Measurements from ENCODE around the gene CALHM2.
A peak's percentile ranks its signal among the peaks of the same experiment; 100 is the strongest.
"Not testable (repeated sequence)": the region's sequence is repeated elsewhere in the genome, so short reads cannot be mapped to it uniquely, and the experiment has no call there.

Gene CALHM2

DNA sequence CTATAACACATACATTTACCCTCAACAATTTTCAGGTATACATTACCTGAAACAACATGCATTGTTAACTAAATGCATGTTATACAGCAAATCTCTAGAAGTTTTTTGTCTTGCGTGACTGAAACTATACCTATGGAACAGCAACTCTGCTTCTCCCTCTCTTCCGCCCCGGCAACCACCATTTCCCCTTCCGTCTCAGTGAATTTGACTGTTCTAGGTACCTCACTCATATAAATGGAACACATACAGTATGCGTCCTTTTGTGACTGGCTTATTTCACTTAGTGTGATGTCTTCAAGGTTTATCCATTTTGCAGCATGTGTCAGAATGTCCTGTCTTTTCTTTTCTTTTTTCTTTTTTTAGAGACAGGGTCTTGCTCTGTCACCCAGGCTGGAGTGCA is 22.5 kb downstream of the CALHM2 start:
- H3K36me3 ChIP-seq (ENCODE audit: insufficient read depth, low read length), result peaks cover 52% of the 10 kb centered on the region

DNA sequence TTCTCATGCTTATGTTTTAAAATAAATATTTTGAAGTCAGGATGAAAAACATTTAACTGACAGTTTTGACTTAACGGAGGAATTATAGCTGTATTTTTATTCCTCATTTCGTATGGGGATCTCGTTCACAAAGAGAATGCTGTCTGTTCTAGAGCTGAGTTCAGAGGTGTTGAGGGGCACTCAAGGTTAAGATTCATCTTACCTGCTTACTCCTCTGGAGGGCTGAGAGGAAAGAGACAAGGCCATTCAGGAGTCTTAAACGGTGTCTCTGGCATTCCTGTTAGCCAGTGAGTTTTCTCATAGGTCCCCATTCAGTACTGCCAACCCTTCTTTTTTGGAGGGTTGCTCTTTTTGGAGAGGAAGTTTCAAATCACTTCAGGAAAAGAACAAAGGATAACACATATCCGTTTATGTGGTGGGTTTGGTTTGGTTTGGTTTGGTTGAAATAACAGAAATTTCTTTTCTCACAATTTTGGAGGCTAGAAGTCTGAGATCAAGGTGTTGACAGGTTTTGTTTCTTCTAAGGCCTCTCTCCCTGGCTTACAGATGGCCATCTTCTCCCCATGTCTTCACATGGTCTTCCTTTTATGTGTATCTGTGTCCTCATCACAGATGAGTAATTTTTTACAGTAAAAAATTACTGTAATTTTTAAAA is 23.1 kb downstream of the CALHM2 start:
- Histone ChIP-seq H3K4me1 (ENCODE audit: insufficient read depth, low read length) (no peaks in the 10 kb centered on the region), H3K27ac (ENCODE audit: low read depth, low read length) (no peak overlapping the region), H3K9ac (ENCODE audit: low read length) (no peak overlapping the region), H3K9me3 (ENCODE audit: low read length) (no peaks in the 10 kb centered on the region), H3K4me3 (ENCODE audit: low read depth in 1 of 2, low read length in 2 of 2) (no peak overlapping the region), H3K36me3 (ENCODE audit: insufficient read depth, low read length) (peaks cover 52% of the 10 kb centered on the region), H3K27me3 (ENCODE audit: control insufficient read depth in 1 of 2, insufficient read depth in 2 of 2, low read length in 2 of 2) (no peaks in the 10 kb centered on the region)

More for the DNA sequence above, 22.5 kb downstream of the CALHM2 start:
- H3K9ac ChIP-seq (ENCODE audit: low read length), result no peak overlapping the region
- H3K4me1 ChIP-seq (ENCODE audit: insufficient read depth, low read length), result no peaks in the 10 kb centered on the region
- no peaks in the 10 kb centered on the region for H3K9me3 ChIP-seq (ENCODE audit: low read length)
- no peaks in the 10 kb centered on the region for H3K27me3 ChIP-seq (ENCODE audit: control insufficient read depth in 1 of 2, insufficient read depth in 2 of 2, low read length in 2 of 2)
- no peak overlapping the region for H3K4me3 ChIP-seq (ENCODE audit: low read depth in 1 of 2, low read length in 2 of 2)
- H3K27ac ChIP-seq (ENCODE audit: low read depth, low read length), result no peak overlapping the region

DNA sequence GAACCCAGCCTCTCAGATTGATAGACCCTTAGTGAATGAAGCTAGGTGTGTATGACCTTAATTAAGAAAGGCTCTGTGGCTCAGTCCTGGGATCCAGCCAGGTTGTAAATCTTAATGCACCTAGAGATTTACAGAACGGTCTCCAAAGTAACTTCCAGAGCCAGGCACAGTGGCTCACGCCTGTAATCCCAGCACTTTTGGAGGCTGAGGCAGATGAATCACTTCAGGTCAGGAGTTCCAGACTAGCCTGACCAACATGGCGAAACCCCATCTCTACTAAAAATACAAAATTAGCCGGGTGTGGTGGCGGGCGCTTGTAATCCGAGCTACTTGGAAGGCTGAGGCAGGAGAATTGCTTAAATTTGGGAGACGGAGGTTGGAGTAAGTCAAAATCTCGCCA is 24.3 kb downstream of the CALHM2 start:
- Histone ChIP-seq H3K36me3 (ENCODE audit: insufficient read depth, low read length) (peaks cover 53% of the 10 kb centered on the region), H3K4me1 (ENCODE audit: insufficient read depth, low read length) (no peaks in the 10 kb centered on the region), H3K27me3 (ENCODE audit: control insufficient read depth in 1 of 2, insufficient read depth in 2 of 2, low read length in 2 of 2) (no peaks in the 10 kb centered on the region), H3K4me3 (ENCODE audit: low read depth in 1 of 2, low read length in 2 of 2) (no peak overlapping the region), H3K9me3 (ENCODE audit: low read length) (no peaks in the 10 kb centered on the region), H3K9ac (ENCODE audit: low read length) (no peak overlapping the region), H3K27ac (ENCODE audit: low read depth, low read length) (no peak overlapping the region)

DNA sequence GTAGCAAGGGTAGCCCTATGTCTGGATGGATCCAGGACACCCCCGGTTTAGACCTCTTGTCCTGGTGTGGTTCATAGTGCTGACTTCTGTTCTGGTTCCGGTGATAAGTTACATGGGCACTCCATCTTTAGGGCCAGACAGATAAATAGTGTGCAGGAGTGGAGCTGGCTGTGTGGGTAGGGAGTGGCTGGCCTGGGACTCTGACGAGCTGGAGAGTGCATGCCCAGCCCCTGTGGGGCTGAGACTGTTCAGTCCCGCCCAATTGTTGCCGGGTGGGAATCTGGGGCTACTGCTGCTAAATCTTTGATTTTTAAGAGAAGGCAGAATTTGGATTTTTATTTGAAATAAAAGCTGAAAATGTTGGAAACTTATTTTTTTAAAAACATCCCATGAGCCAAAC is 28.4 kb downstream of the CALHM2 start:
- Histone ChIP-seq H3K9ac (ENCODE audit: low read length) (no peak overlapping the region), H3K4me1 (ENCODE audit: insufficient read depth, low read length) (no peaks in the 10 kb centered on the region), H3K9me3 (ENCODE audit: low read length) (no peaks in the 10 kb centered on the region), H3K27me3 (ENCODE audit: control insufficient read depth in 1 of 2, insufficient read depth in 2 of 2, low read length in 2 of 2) (no peaks in the 10 kb centered on the region), H3K4me3 (ENCODE audit: low read depth in 1 of 2, low read length in 2 of 2) (no peak overlapping the region), H3K36me3 (ENCODE audit: insufficient read depth, low read length) (peaks cover 76% of the 10 kb centered on the region), H3K27ac (ENCODE audit: low read depth, low read length) (no peak overlapping the region)

DNA sequence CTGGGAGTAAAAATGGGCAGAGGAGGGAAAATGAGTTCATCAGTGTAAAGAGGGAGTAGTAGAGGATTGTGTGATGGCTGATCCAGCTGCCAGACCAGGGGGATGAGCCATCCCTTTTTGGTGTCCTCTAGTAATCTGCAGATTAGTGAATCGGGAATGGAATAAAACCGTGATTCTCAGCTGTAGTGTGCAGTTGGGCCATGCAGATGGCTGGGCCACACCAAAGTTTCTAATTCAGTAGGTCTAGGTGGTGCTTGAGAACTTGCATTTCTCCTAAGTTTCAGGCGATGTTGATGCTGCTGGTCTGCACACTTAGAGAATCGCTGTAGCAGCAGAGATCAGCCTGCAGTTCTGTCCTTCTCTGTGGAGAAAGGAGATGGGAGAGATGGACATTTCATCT is 33.1 kb downstream of the CALHM2 start:
- H3K36me3 ChIP-seq (ENCODE audit: insufficient read depth, low read length), result peaks cover 88% of the 10 kb centered on the region

DNA sequence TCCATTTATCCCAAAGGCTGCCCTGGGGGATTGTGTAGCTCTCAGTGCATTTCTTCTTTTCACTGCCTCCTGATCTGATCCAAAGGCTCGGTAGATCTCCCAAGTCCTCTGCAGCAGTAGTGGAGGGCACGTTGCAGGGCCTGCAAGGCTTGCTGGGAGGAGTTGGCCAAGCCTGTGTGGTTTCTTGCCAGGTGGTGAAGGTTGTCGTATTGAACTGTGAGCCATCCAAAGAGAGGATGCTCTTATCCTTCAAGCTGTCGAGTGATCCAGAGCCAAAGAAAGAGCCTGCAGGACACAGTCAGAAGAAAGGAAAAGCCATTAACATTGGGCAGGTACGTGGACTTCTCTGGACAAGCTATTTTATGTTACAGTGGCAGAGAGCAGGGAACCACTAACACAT is 34.6 kb downstream of the CALHM2 start:
- Histone ChIP-seq H3K9ac (ENCODE audit: low read length) (no peak overlapping the region), H3K9me3 (ENCODE audit: low read length) (no peaks in the 10 kb centered on the region), H3K4me1 (ENCODE audit: insufficient read depth, low read length) (no peaks in the 10 kb centered on the region), H3K36me3 (ENCODE audit: insufficient read depth, low read length) (peaks cover 88% of the 10 kb centered on the region), H3K4me3 (ENCODE audit: low read depth in 1 of 2, low read length in 2 of 2) (no peak overlapping the region), H3K27me3 (ENCODE audit: control insufficient read depth in 1 of 2, insufficient read depth in 2 of 2, low read length in 2 of 2) (no peaks in the 10 kb centered on the region), H3K27ac (ENCODE audit: low read depth, low read length) (no peak overlapping the region)

More for the DNA sequence above, 33.1 kb downstream of the CALHM2 start:
- Histone ChIP-seq H3K27ac (ENCODE audit: low read depth, low read length) (no peak overlapping the region), H3K4me1 (ENCODE audit: insufficient read depth, low read length) (no peaks in the 10 kb centered on the region), H3K9me3 (ENCODE audit: low read length) (no peaks in the 10 kb centered on the region), H3K27me3 (ENCODE audit: control insufficient read depth in 1 of 2, insufficient read depth in 2 of 2, low read length in 2 of 2) (no peaks in the 10 kb centered on the region), H3K9ac (ENCODE audit: low read length) (no peak overlapping the region), H3K4me3 (ENCODE audit: low read depth in 1 of 2, low read length in 2 of 2) (no peak overlapping the region)

DNA sequence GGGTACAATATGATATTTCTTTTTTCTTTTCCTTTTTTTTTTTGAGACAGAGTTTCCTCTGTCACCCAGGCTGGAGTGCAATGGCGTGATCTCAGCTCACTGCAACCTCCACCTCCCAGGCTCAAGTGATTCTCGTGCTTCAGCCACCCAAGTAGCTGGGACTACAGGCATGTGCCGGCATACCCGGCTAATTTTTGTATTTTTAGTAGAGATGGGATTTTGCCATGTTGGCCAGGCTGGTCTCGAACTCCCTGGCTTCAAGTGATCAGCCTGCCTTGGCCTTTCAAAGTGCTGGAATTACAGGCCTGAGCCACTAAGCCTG is 35.1 kb downstream of the CALHM2 start:
- not testable (repeated sequence) for H3K4me3 ChIP-seq (ENCODE audit: low read depth in 1 of 2, low read length in 2 of 2); H3K9ac ChIP-seq (ENCODE audit: low read length); H3K27ac ChIP-seq (ENCODE audit: low read depth, low read length); H3K9me3 ChIP-seq (ENCODE audit: low read length); H3K27me3 ChIP-seq (ENCODE audit: control insufficient read depth in 1 of 2, insufficient read depth in 2 of 2, low read length in 2 of 2); H3K4me1 ChIP-seq (ENCODE audit: insufficient read depth, low read length)
- H3K36me3 ChIP-seq (ENCODE audit: insufficient read depth, low read length), result peaks cover 87% of the 10 kb centered on the region

DNA sequence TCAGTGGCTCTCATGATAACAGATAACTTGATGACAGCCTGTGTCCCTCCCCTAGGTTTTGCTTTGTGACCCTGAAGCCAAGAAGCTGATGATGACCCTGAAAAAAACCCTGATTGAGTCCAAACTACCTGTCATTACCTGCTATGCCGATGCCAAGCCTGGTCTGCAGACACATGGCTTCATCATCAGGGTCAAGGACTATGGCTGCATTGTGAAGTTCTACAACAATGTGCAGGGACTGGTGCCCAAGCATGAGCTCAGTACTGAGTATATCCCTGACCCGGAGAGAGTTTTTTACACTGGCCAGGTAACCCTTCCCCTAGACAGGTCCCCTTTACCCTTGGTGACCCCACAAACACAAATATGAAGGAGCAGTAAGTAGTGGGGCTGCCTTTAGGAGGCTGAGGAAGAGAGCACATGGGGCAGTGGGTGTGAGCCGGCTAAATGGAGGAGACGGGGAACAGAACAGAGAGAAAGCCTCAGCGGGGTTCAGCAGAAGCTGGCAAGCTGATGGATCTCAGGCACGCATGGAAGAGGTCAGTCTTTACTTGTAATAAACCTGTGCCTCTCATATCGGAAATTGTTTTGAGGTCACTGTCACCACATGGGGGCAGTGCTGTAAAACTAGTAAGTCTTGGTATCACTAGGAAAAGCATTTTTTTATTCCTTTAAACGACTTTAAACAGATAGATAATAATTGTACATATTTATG is 35.6 kb downstream of the CALHM2 start:
- peaks cover 89% of the 10 kb centered on the region for H3K36me3 ChIP-seq (ENCODE audit: insufficient read depth, low read length)
- no peaks in the 10 kb centered on the region for H3K27me3 ChIP-seq (ENCODE audit: control insufficient read depth in 1 of 2, insufficient read depth in 2 of 2, low read length in 2 of 2)
- no peak overlapping the region for H3K9ac ChIP-seq (ENCODE audit: low read length)
- no peak overlapping the region for H3K4me3 ChIP-seq (ENCODE audit: low read depth in 1 of 2, low read length in 2 of 2)
- H3K27ac ChIP-seq (ENCODE audit: low read depth, low read length), result no peak overlapping the region
- no peaks in the 10 kb centered on the region for H3K4me1 ChIP-seq (ENCODE audit: insufficient read depth, low read length)
- H3K9me3 ChIP-seq (ENCODE audit: low read length), result no peaks in the 10 kb centered on the region

DNA sequence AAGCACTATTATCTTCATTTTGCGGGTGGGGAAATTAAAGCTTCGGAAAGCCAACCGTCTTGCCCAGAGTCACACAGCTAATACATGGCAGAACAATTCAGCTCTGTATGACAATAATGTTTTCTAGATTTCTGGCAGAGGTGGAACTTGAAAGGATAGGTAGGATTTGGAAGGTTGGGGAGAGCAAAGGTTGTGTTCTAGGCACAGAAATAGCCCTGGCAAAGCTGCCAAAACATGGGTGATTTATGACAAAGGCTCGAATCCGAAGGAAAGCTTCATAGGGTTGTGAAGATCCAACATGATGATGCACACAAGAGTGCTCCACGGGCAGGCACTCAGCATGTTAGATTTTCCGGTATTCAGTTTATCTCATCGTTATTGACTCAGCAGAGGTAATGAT is 36.6 kb downstream of the CALHM2 start:
- Histone ChIP-seq H3K4me3 (ENCODE audit: low read depth in 1 of 2, low read length in 2 of 2) (no peak overlapping the region), H3K9me3 (ENCODE audit: low read length) (no peaks in the 10 kb centered on the region), H3K36me3 (ENCODE audit: insufficient read depth, low read length) (peaks cover 84% of the 10 kb centered on the region), H3K4me1 (ENCODE audit: insufficient read depth, low read length) (no peaks in the 10 kb centered on the region), H3K9ac (ENCODE audit: low read length) (no peak overlapping the region), H3K27me3 (ENCODE audit: control insufficient read depth in 1 of 2, insufficient read depth in 2 of 2, low read length in 2 of 2) (no peaks in the 10 kb centered on the region), H3K27ac (ENCODE audit: low read depth, low read length) (no peak overlapping the region)

DNA sequence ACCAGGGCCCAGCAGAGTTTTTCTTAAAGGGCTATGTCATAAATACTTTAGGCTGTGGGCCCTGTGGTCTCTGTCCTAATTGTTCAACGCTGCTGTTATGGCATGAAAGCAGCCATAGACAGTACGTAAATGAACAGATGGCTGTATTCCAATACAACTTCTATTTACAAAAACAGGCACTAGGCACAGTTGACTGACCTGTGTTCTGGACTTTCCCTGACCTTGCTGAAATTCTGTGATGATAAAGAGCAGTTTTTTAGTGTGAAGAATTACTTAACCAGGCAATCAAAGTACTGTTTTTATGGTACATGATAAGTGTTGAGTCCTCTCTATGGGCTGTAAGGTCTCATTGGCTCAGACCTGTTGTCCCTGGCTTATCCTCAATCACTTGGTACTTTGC is 38.6 kb downstream of the CALHM2 start:
- Histone ChIP-seq H3K27me3 (ENCODE audit: control insufficient read depth in 1 of 2, insufficient read depth in 2 of 2, low read length in 2 of 2) (no peaks in the 10 kb centered on the region), H3K36me3 (ENCODE audit: insufficient read depth, low read length) (peaks cover 75% of the 10 kb centered on the region)

DNA sequence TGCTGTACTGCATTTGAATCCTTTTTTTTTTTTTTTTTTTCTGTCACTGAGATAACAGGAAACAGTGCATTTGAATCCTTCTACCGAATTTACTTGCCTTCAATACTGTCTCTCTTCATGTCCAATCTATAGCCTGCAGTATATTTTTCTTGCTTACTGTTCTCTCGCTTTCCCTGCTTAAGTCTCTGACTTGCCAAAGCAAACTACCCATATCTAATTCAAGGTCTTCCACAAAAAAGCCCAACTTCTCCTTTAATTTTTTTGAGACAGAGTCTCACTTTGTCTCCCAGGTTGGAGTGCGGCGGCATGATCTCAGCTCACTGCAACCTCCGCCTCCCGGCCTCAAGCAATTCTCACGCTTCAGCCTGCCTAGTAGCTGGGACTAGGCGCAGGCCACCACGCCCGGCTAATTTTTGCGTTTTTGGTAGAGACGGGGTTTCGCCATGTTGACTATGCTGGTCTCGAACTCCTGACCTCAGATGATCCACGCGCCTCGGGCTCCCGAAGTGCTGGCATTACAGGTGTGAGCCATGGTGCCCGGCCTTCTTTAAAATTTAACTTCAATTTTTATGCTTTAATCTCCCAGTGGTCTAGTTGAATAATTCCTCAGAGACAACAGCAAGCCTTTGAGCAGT is 54.9 kb downstream of the CALHM2 start:
- peak overlapping the region; percentile 65 for H3K27ac ChIP-seq (ENCODE audit: low read depth, low read length)

More for the DNA sequence above, 38.6 kb downstream of the CALHM2 start:
- H3K27ac ChIP-seq (ENCODE audit: low read depth, low read length), result no peak overlapping the region
- H3K4me3 ChIP-seq (ENCODE audit: low read depth in 1 of 2, low read length in 2 of 2), result no peak overlapping the region
- H3K4me1 ChIP-seq (ENCODE audit: insufficient read depth, low read length), result no peaks in the 10 kb centered on the region
- H3K9ac ChIP-seq (ENCODE audit: low read length), result no peak overlapping the region
- H3K9me3 ChIP-seq (ENCODE audit: low read length), result no peaks in the 10 kb centered on the region

DNA sequence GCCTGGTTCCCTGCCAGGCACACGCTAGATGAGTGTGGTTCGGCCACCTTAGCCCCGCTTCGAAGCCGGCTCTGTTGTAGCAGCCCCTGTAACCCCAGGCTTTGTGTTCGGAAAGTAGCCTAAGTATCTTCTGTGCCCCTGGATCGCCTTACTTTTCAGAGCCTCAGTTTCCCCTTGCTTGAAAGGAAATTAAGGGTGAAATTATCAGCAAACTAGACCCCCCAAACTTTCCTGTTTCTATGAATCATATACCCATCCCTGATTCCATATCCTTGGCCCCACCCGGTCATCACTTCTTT is 55.4 kb downstream of the CALHM2 start:
- H3K4me3 ChIP-seq (ENCODE audit: low read depth in 1 of 2, low read length in 2 of 2), result peak overlapping the region; percentile 78 to 99
- peaks cover 28% of the 10 kb centered on the region for H3K4me1 ChIP-seq (ENCODE audit: insufficient read depth, low read length)
- peaks cover 33% of the 10 kb centered on the region for H3K36me3 ChIP-seq (ENCODE audit: insufficient read depth, low read length)
- peak overlapping the region; percentile 88 for H3K9ac ChIP-seq (ENCODE audit: low read length)
- H3K27me3 ChIP-seq (ENCODE audit: control insufficient read depth in 1 of 2, insufficient read depth in 2 of 2, low read length in 2 of 2), result no peaks in the 10 kb centered on the region
- H3K9me3 ChIP-seq (ENCODE audit: low read length), result no peaks in the 10 kb centered on the region
- H3K27ac ChIP-seq (ENCODE audit: low read depth, low read length), result peak overlapping the region; percentile 65

More for the DNA sequence above, 54.9 kb downstream of the CALHM2 start:
- no peaks in the 10 kb centered on the region for H3K9me3 ChIP-seq (ENCODE audit: low read length)
- H3K27me3 ChIP-seq (ENCODE audit: control insufficient read depth in 1 of 2, insufficient read depth in 2 of 2, low read length in 2 of 2), result no peaks in the 10 kb centered on the region
- H3K4me1 ChIP-seq (ENCODE audit: insufficient read depth, low read length), result peaks cover 28% of the 10 kb centered on the region
- H3K9ac ChIP-seq (ENCODE audit: low read length), result peak overlapping the region; percentile 88
- peak overlapping the region in 1 of 2 donors; percentile 99 for H3K4me3 ChIP-seq (ENCODE audit: low read depth in 1 of 2, low read length in 2 of 2)
- H3K36me3 ChIP-seq (ENCODE audit: insufficient read depth, low read length), result peaks cover 33% of the 10 kb centered on the region
